HepG2 (cell line): ENCODE data around the gene CADPS2.

Source experiments
- CHD2 ChIP-seq: IDR thresholded peaks from 2 replicates; pipeline ENCODE4 v1.6.1; 2011; ENCODE audit warnings: low read depth, low read length, improper control_type of control experiment
- CTCF ChIP-seq: sonication (generic); formaldehyde crosslinking; IDR thresholded peaks from 2 replicates; pipeline ENCODE4 v1.5.0; 2020; ENCODE audit warnings: mild to moderate bottlenecking, missing genetic modification reagents, moderate library complexity
- EZH2 ChIP-seq: conservative IDR thresholded peaks from 2 replicates; pipeline ENCODE4 v1.6.1; 2012; ENCODE audit warnings: mild to moderate bottlenecking, low read depth, low read length, moderate library complexity
- GLI4 ChIP-seq: sonication (generic); formaldehyde crosslinking; IDR thresholded peaks from 2 replicates; pipeline ENCODE4 v1.5.1; 2020; ENCODE audit warnings: missing genetic modification reagents, mild to moderate bottlenecking, moderate library complexity, borderline replicate concordance
- LCORL ChIP-seq, 2 experiments: fragments of 450-650 bp in 1 of 2; sonication (generic) in 1 of 2; formaldehyde crosslinking in 1 of 2; IDR thresholded peaks; 2 replicates each; pipeline versions ENCODE4 v1.5.0 to v1.6.1; 2017 to 2020; ENCODE audit warnings: antibody characterized with exemption in 1 of 2, missing genetic modification reagents in 1 of 2
- MAZ ChIP-seq, 2 experiments: sonication (generic) in 1 of 2; formaldehyde crosslinking in 1 of 2; IDR thresholded peaks; 2 replicates each; pipeline versions ENCODE4 v1.5.0 to v1.6.1; 2012 to 2020; ENCODE audit warnings: low read depth in 2 of 2, mild to moderate bottlenecking in 2 of 2, borderline replicate concordance in 1 of 2, improper control_type of control experiment in 1 of 2, low read length in 1 of 2, missing genetic modification reagents in 1 of 2, moderate library complexity in 1 of 2
- RXRA ChIP-seq: sonication (generic); formaldehyde crosslinking; IDR thresholded peaks from 2 replicates; pipeline ENCODE4 v1.5.1; 2020; ENCODE audit warnings: missing genetic modification reagents
- SRSF1 ChIP-seq: fragments of 200-400 bp; formaldehyde crosslinking; optimal IDR thresholded peaks from 2 replicates; pipeline ENCODE3; 2017; ENCODE audit warnings: mild to moderate bottlenecking, low read depth, low read length, moderate library complexity
- TCF12 ChIP-seq, 2 experiments: fragments of 450-650 bp in 1 of 2; sonication (generic) in 1 of 2; formaldehyde crosslinking in 1 of 2; IDR thresholded peaks; 2 replicates each; pipeline versions ENCODE4 v1.6.1 to v1.8.0; 2017 to 2022; ENCODE audit warnings: antibody characterized with exemption in 1 of 2, mild to moderate bottlenecking in 1 of 2, missing genetic modification reagents in 1 of 2, moderate library complexity in 1 of 2
- ZNF543 ChIP-seq: sonication (generic); formaldehyde crosslinking; IDR thresholded peaks from 2 replicates; pipeline ENCODE4 v1.4.0; 2020; ENCODE audit warnings: mild to moderate bottlenecking, missing genetic modification reagents

- no peak for TF ChIP-seq LCORL (IDR thresholded peaks at IDR 0.05)
- TF ChIP-seq LCORL (CRISPR knock-in tag; IDR thresholded peaks at IDR 0.05), result no peak
- TF ChIP-seq CTCF (CRISPR knock-in tag), result no peak
- no peak for TF ChIP-seq SRSF1
- TF ChIP-seq MAZ (IDR thresholded peaks at IDR 0.05; ENCODE audit: borderline replicate concordance, low read depth, low read length), result no peak
- TF ChIP-seq MAZ (CRISPR knock-in tag; IDR thresholded peaks at IDR 0.05; ENCODE audit: low read depth), result no peak
- no peak for TF ChIP-seq GLI4 (CRISPR knock-in tag)
- no peak for TF ChIP-seq CHD2
- no peak for TF ChIP-seq TCF12 (IDR thresholded peaks at IDR 0.05)
- no peak for TF ChIP-seq TCF12 (CRISPR knock-in tag; IDR thresholded peaks at IDR 0.05)
- TF ChIP-seq EZH2, result no peak
- TF ChIP-seq RXRA (CRISPR knock-in tag), result no peak
- TF ChIP-seq ZNF543 (CRISPR knock-in tag), result no peak
Observed at GRCh38 chr7:122485856-122486255, 400.4 kb downstream of the CADPS2 start.
